Endothelial cell (in vitro differentiated cells): ENCODE results near the gene PPIC. TPM values are rescaled to one million over a fixed set of nuclear protein-coding genes. Genes with fewer than 3 reads are reported as not detected.
A peak's percentile ranks its signal among the peaks of the same experiment; 100 is the strongest.

ENCODE experiments used
- DNase-seq: peaks from one replicate; pipeline ENCODE4 v3.0.0; 2021; ENCODE audit warnings: low spot score
- H3K27ac Mint-ChIP-seq: one replicate; pipeline ENCODE4 v1.8.0; 2021; ENCODE audit warnings: mixed read lengths, inconsistent platforms; ENCODE audit not compliant: unreplicated experiment
- H3K27me3 Mint-ChIP-seq: one replicate; pipeline ENCODE4 v1.8.0; 2021; ENCODE audit warnings: mild to moderate bottlenecking, moderate library complexity, mixed read lengths, inconsistent platforms; ENCODE audit not compliant: unreplicated experiment
- H3K36me3 Mint-ChIP-seq: one replicate; pipeline ENCODE4 v1.8.0; 2021; ENCODE audit warnings: mild to moderate bottlenecking, low read depth, mixed read lengths, inconsistent platforms; ENCODE audit not compliant: unreplicated experiment
- H3K4me1 Mint-ChIP-seq: one replicate; pipeline ENCODE4 v1.8.0; 2021; ENCODE audit warnings: mild to moderate bottlenecking, mixed read lengths, inconsistent platforms; ENCODE audit not compliant: unreplicated experiment
- H3K4me3 Mint-ChIP-seq: one replicate; pipeline ENCODE4 v1.8.0; 2021; ENCODE audit warnings: mild to moderate bottlenecking, mixed read lengths, inconsistent platforms; ENCODE audit not compliant: unreplicated experiment
- H3K9me3 Mint-ChIP-seq: one replicate; pipeline ENCODE4 v1.8.0; 2021; ENCODE audit warnings: mixed read lengths, inconsistent platforms; ENCODE audit not compliant: unreplicated experiment
- CTCF ChIP-seq: fragments of 200-600 bp; sonication (generic); IDR thresholded peaks from one replicate; pipeline ENCODE4 v1.5.0; 2021; ENCODE audit warnings: antibody characterized with exemption; ENCODE audit not compliant: unreplicated experiment
- long read RNA-seq: library from polyadenylated mRNA; unstranded; transcript quantifications from one replicate; pipeline ENCODE4 v2.0.0, GENCODE V29; 2020; ENCODE audit not compliant: unreplicated experiment
- total RNA-seq: library from RNA; stranded (reverse); fragmentation: NEBNext Ultra II Directional; extraction: Animal tissue kit (Norgen Biotek cat#: 25700); gene quantifications from one replicate; pipeline ENCODE4 v1.2.1, GENCODE V29; 2021; ENCODE audit not compliant: unreplicated experiment

The PPIC gene
- 25.6 TPM for total RNA-seq
- long read RNA-seq, transcript PPIC-201 (5 exons, 1,380 nt) = major isoform, 23 of 25 reads
- long read RNA-seq, partial matches to known transcripts = 1 of 25 reads
- long read RNA-seq, other reads (novel, unspliced or antisense) = 0 of 25 reads

GRCh38 chr5:123036391-123037103, at the start of gene PPIC:
Gene PPIC (minus strand): TSS chr5:123036725. CDS start chr5:123036625, 100 bp downstream.
- no peak for TF ChIP-seq CTCF
- peaks cover 13% of the 10 kb centered on the region for H3K4me1 Mint-ChIP-seq
- H3K9me3 Mint-ChIP-seq = no peaks in the 10 kb centered on the region
- H3K4me3 Mint-ChIP-seq = peak within 1 kb of the TSS; percentile 91
- H3K27me3 Mint-ChIP-seq = peaks cover 14% of the 10 kb centered on the region
- peak; percentile 79 for DNase-seq
- H3K27ac Mint-ChIP-seq = peak within 1 kb of the TSS; percentile 64
- peaks cover under 1% of the 10 kb centered on the region for H3K36me3 Mint-ChIP-seq

- peaks cover 5% of the 10 kb centered on the region for H3K36me3 Mint-ChIP-seq
These were observed 49.2 kb upstream of the PPIC start for GRCh38 chr5:123085638-123086286.

GRCh38 chr5:123084730-123085605, 48.4 kb upstream of the PPIC start:
- no peak for TF ChIP-seq CTCF
- H3K4me1 Mint-ChIP-seq = peaks cover 26% of the 10 kb centered on the region
- H3K4me3 Mint-ChIP-seq = no peak overlapping the region
- H3K27ac Mint-ChIP-seq = no peak overlapping the region
- H3K9me3 Mint-ChIP-seq = no peaks in the 10 kb centered on the region
- peaks cover 5% of the 10 kb centered on the region for H3K36me3 Mint-ChIP-seq
- DNase-seq = no peak
- peaks cover 28% of the 10 kb centered on the region for H3K27me3 Mint-ChIP-seq

More at GRCh38 chr5:123085638-123086286, 49.2 kb upstream of the PPIC start:
- DNase-seq = no peak
- Mint-ChIP-seq H3K4me3 (no peak overlapping the region), H3K9me3 (no peaks in the 10 kb centered on the region), H3K4me1 (peaks cover 28% of the 10 kb centered on the region), H3K27me3 (peaks cover 29% of the 10 kb centered on the region), H3K27ac (no peak overlapping the region)
- no peak for TF ChIP-seq CTCF

- no peak overlapping the region for H3K4me3 Mint-ChIP-seq
- H3K36me3 Mint-ChIP-seq = peaks cover 5% of the 10 kb centered on the region
- TF ChIP-seq CTCF = no peak
- no peak for DNase-seq
- peaks cover 22% of the 10 kb centered on the region for H3K27me3 Mint-ChIP-seq
- no peaks in the 10 kb centered on the region for H3K9me3 Mint-ChIP-seq
- H3K27ac Mint-ChIP-seq = no peak overlapping the region
- H3K4me1 Mint-ChIP-seq = peaks cover 18% of the 10 kb centered on the region
These were observed 46.8 kb upstream of the PPIC start for GRCh38 chr5:123083298-123083697.
